ENCODE measurements around the gene BEND5. TPM values are rescaled to one million over a fixed set of nuclear protein-coding genes. Genes with fewer than 3 reads are reported as not detected.

Gene BEND5
- total RNA-seq, 4 donors from 2014 or later = 1.1 to 3.5 (median 1.4) TPM

- Histone ChIP-seq H3K4me1 (no peaks in the 10 kb centered on the region), H3K27me3 (no peaks in the 10 kb centered on the region), H3K27ac (no peak overlapping the region), H3K4me3 (no peak overlapping the region), H3K36me3 (no peaks in the 10 kb centered on the region), H3K9me3 (no peaks in the 10 kb centered on the region)
- in situ Hi-C loops (cut with MboI; ENCODE audit: low sequenced_read_pairs in 4 of 4) = no loop called here
- intact Hi-C loops (cut with DNase I; ENCODE audit: low total_unique reads) = no loop called here
- DNase-seq = no peak
- TF ChIP-seq CTCF (IDR thresholded peaks at IDR 0.05 in 4 of 5, conservative IDR thresholded peaks at IDR 0.05 in 1 of 5) (no peak), POLR2A (IDR thresholded peaks at IDR 0.05) (no peak)
- no peak for ATAC-seq
These were observed 59.6 kb downstream of the BEND5 start for GRCh38 chr1:48717082-48717481.

GRCh38 chr1:48715921-48716320 lies 60.8 kb downstream of the BEND5 start:
- H3K27ac ChIP-seq = no peak overlapping the region
- TF ChIP-seq CTCF (IDR thresholded peaks at IDR 0.05 in 4 of 5, conservative IDR thresholded peaks at IDR 0.05 in 1 of 5) (no peak), POLR2A (IDR thresholded peaks at IDR 0.05) (no peak)
- no peaks in the 10 kb centered on the region for H3K36me3 ChIP-seq
- H3K4me3 ChIP-seq = no peak overlapping the region
- H3K4me1 ChIP-seq = no peaks in the 10 kb centered on the region
- ATAC-seq (no peak), DNase-seq (no peak)
- in situ Hi-C loops (cut with MboI; ENCODE audit: low sequenced_read_pairs in 4 of 4) (no loop called here), intact Hi-C loops (cut with DNase I; ENCODE audit: low total_unique reads) (no loop called here)
- no peaks in the 10 kb centered on the region for H3K9me3 ChIP-seq
- H3K27me3 ChIP-seq = no peaks in the 10 kb centered on the region

- H3K36me3 ChIP-seq = no peaks in the 10 kb centered on the region
- ATAC-seq (no peak), DNase-seq (no peak)
- no peak overlapping the region for H3K27ac ChIP-seq
- TF ChIP-seq POLR2A (IDR thresholded peaks at IDR 0.05) (no peak), CTCF (IDR thresholded peaks at IDR 0.05 in 4 of 5, conservative IDR thresholded peaks at IDR 0.05 in 1 of 5) (no peak)
- H3K27me3 ChIP-seq = no peaks in the 10 kb centered on the region
- intact Hi-C loops (cut with DNase I; ENCODE audit: low total_unique reads) = no loop called here
- H3K9me3 ChIP-seq = no peaks in the 10 kb centered on the region
- in situ Hi-C loops (cut with MboI; ENCODE audit: low sequenced_read_pairs in 4 of 4) = no loop called here
- no peak overlapping the region for H3K4me3 ChIP-seq
- H3K4me1 ChIP-seq = no peaks in the 10 kb centered on the region
These were observed 65.8 kb downstream of the BEND5 start for GRCh38 chr1:48710915-48711314.

- in situ Hi-C loops (cut with MboI; ENCODE audit: low sequenced_read_pairs in 4 of 4) (no loop called here), intact Hi-C loops (cut with DNase I; ENCODE audit: low total_unique reads) (no loop called here)
- Histone ChIP-seq H3K4me1 (no peaks in the 10 kb centered on the region), H3K9me3 (no peaks in the 10 kb centered on the region), H3K4me3 (no peak overlapping the region), H3K27me3 (no peaks in the 10 kb centered on the region), H3K36me3 (no peaks in the 10 kb centered on the region), H3K27ac (no peak overlapping the region)
- no peak for DNase-seq
- TF ChIP-seq CTCF (IDR thresholded peaks at IDR 0.05 in 4 of 5, conservative IDR thresholded peaks at IDR 0.05 in 1 of 5) (no peak), POLR2A (IDR thresholded peaks at IDR 0.05) (no peak)
- ATAC-seq = no peak
These were observed 66.4 kb downstream of the BEND5 start for GRCh38 chr1:48710318-48710717.

GRCh38 chr1:48704736-48705135 lies 72.0 kb downstream of the BEND5 start:
- Histone ChIP-seq H3K27ac (no peak overlapping the region), H3K36me3 (no peaks in the 10 kb centered on the region), H3K9me3 (no peaks in the 10 kb centered on the region), H3K27me3 (no peaks in the 10 kb centered on the region), H3K4me1 (no peaks in the 10 kb centered on the region), H3K4me3 (no peak overlapping the region)
- in situ Hi-C loops (cut with MboI; ENCODE audit: low sequenced_read_pairs in 4 of 4) = no loop called here
- intact Hi-C loops (cut with DNase I; ENCODE audit: low total_unique reads) = no loop called here
- DNase-seq (no peak), ATAC-seq (no peak)
- TF ChIP-seq POLR2A (IDR thresholded peaks at IDR 0.05) (no peak), CTCF (IDR thresholded peaks at IDR 0.05 in 4 of 5, conservative IDR thresholded peaks at IDR 0.05 in 1 of 5) (no peak)

Data from gastrocnemius medialis (tissue), 4 donors.